Activated naive CD4-positive, alpha-beta T cell treated with Interleukin-2 at 50 U/mL for 16 hours (primary cell): Measurements from ENCODE around the gene LRRC8D.
"Not testable (repeated sequence)": the region's sequence is repeated elsewhere in the genome, so short reads cannot be mapped to it uniquely, and the experiment has no call there.

Experiments
- DNase-seq: peaks from one replicate; pipeline ENCODE4 v3.0.0-alpha.2; 2020

Gene LRRC8D

DNA sequence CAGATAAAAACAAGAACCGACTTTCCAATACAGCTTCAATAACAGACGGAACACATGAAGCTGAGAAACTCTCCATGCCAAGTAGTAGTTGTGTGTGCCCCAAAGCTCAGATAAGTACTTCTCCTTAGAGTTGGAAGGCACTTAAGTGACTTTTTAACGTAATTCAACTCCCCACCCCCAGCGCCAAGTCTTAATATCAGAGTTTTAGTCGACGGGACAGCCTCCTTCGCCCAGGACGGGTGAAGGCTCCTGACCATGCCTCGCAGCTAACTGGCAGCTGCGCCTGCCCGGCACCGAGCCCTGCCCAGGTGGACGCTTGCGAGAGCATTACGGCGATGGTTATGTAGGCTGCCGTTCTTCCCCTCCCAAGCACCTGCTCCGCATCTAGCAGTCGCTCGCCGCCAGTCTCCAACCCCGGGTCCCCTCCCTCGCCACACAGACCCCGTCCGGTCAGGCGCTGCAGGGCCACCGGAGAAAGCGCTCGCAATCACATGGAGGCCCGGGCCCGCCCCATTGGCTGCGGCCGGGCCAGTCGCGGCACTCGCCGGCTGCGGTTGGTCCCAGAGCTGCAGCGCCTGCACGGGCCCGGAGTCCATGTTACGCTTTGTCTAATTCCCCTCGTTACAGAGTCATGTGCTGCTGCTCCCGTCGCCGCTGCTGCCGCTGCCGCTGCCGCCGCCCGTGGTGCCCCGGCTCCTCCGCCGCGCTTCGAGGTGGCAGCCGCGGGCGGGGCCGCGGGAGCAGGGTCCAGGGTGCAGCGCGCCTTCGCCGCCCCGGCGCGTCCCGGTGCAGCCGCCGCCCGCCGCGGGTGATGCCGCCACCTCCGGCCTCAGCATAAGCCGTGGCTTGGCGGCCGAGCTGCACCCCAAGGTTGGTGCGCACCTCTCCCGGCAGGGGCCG lies at the start of gene LRRC8D:
TSS of gene LRRC8D (plus strand) at position 611 of the 900 bp plus-strand sequence. CDS start 112,037 bp downstream, outside the sequence.
- DNase-seq, result peak; percentile 67

DNA sequence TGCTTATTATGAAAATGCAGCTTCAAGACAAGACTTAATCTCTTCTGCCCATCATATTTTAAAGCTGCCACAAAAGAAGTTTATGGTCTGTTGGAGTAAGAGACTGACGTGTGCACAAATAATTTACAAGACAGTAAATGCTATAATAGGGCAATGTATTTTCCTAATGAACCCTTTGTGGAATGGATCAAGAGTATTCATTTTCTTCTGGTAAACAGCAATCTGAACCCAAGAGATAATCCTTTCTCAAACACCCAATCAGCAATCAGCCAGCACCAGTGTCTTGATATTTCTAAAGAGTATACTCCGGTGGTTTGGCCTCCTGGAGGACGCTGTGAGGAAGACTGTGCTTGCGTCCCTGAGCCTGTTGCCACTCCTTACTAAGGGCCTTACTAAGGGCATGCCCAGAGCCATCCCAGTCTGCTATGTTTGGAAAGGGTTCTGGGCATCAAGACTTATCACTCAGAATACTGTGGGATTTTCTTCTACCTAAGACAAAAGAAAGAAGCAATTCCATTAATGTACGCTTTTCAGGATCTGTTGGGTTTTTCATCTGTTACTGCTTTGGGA lies 48.8 kb upstream of the LRRC8D start:
- DNase-seq, result no peak

DNA sequence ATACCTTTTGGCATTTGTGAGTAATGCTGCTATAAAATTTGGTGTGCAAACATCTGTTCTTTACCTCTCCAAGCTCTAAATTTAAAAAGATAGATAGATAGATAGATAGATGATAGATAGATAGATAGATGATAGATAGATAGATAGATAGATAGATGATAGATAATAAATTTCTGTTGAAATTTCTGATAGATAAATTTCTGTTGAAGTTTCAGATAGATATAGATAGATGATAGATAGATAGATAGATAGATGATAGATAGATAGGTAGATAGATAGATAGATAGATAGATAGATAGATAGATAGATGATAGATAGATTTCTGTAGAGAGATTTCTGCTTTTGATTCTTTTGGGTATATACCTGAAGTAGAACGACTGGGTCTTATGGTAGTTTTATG lies 44.7 kb upstream of the LRRC8D start:
- not testable (repeated sequence) for DNase-seq

DNA sequence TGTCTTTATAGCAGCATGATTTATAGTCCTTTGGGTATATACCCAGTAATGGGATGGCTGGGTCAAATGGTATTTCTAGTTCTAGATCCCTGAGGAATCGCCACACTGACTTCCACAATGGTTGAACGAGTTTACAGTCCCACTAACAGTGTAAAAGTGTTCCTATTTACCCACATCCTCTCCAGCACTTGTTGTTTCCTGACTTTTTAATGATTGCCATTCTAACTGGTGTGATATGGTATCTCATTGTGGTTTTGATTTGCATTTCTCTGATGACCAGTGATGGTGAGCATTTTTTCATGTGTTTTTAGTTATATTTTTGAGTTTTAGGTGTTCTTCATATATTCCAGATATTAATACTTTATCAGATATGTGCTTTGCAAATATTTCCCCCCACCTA lies 43.6 kb upstream of the LRRC8D start:
- not testable (repeated sequence) for DNase-seq

DNA sequence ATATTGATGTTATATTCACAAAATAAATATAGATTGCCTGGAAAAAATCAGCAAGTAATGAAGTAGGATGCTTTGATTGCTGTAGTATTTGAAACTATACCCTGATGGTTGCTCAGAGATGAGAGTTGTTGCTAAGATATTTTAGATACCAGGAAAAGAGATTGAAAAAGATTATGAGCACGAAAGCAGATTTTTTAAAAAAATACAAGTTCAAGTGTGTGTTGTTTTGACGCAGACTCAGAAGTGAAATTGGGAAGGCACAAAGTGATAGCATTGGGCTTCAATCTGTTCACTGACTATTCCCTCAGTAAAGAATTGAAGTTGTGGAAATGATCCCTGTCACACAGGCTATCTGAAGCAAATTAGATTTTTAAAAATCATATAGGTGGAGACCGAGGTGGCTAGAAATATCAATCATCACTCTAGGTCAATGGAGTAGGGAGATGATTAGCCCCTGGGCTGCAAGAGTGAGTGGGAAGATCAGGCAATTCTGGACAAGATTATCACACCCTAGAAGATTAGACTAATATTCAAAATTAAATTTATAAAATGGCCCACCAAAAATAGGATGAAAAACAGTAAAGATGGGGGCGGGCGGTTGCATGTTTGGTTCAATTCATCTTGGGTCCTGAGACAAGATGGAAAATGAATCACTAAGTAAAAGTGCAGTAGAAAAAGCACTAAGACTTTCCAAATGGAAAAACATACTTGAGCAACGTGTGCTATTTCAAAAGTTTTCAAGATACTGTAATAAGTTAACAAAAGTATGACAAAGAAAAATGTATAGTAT lies 41.5 kb upstream of the LRRC8D start:
- DNase-seq, result peak; percentile 33

DNA sequence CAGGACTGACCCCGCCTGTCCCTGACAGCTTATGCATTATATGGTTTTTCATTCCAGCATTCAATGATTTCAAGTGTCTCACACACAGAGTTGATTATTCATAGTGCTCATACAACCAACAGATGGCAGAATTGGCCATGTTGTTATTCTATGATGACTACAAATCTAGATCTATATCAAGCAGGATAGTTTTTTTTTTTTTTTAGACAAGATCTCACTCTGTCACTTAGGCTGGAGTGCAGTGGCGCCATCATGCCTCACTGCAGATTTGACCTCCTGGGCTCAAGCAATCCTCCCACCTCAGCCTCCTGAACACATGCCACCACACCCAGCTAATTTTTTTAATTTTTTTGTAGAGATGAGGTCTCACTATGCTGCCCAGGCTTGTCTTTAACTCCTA lies 40.1 kb upstream of the LRRC8D start:
- peak; percentile 21 for DNase-seq

DNA sequence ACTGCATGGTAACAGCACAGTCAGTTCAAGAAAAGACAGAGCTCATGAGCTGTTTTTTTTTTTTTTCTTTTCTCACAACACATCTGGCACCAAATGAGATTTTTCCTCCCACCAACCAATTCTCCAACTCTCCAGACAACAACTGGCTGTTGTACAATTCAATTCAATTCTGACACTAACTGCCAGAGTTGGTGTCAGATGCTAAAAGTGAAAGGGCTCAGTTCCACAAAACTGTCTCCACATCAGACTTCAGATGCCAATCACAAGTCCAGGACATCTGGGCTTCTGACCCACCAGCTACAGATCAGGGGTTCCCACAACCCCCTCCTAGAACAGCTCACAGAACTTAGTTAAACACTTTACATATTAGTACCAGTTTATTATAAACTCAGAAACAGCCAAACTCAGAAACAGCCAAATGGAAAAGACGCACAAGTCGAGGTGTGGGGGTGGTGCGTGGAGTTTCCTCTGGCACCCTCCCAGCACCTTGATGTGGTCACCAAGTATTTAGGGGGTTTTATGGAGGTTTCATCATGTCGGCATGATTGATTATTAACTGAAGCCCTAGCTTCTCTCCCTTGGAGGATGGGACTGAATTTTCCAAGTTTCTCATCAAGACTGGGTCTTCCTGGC lies 39.2 kb upstream of the LRRC8D start:
- peak; percentile 86 for DNase-seq

DNA sequence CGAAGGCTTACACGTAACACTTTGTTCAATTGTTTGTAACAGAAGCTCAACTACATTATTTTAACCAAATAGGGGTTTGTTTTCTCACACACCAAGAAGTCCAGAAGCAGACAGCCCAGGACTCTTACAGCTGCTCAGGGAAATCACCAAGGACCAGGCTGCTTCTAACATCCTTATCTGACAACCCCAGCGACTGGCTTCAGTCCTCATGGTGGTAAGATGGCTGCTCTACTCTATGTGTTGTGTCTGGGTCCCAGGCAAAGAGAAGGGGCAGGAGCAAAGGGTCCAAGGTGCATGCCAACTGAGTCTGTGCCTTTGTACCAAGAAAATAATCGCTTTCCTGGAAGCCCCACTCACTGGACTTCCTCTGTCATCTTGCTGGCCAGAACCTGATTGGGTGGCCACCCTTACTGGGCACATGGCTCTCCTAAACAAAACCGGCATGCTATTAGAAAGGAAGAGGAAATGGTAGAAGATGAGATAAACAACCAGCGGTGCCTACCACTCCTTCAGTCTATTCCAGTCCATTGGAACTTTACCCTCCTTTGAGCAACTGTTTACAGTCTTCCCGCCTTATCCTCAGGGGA lies 34.1 kb upstream of the LRRC8D start:
- no peak for DNase-seq

DNA sequence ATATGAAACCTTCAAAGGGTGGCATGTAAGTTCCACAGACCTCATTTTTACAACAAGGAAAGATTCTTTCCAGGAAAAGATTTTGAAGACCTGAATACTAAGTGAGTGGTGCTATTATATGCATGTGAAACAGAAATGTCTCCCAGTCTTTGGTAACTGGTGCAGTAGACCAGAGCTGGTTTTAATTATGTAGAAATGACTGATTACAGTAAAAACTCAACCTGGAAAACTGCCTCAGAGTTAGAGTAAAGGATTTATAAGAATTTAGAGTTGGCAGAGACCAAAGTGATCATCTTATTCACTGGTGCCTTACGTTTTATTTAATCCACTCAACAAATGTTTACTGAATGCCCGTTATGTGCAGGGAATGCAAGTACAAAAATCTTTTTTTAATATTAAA lies 30.2 kb upstream of the LRRC8D start:
- no peak for DNase-seq

DNA sequence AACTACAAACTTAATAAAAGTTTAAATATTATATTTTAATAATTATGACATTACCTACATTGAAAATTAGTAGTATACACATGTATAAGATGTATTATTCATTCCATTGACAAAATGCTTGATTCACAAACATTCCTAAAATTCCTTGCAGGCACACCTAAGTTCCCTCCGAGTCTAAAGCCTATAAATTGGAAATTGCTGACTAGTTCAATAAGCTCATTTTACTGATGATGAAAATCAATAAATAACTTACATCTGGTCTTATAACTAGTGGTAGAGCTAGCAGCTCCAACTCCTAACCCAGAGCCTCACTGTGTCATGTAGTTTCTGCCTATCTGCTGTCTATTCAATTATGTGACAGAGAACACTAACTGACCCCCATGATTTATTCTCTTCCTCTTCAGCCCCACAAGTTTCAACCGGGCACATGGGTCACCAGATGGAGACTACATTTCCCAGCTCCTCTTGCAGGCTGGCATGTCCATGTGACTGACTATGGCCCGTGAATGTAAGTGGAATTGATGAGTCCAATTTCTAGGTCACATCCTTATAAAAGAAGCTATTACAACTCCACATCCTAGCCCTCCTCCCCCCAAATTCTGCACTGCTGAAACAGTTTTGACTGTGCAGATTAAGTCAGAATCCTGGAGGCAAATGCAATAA lies 29.6 kb upstream of the LRRC8D start:
- no peak for DNase-seq

DNA sequence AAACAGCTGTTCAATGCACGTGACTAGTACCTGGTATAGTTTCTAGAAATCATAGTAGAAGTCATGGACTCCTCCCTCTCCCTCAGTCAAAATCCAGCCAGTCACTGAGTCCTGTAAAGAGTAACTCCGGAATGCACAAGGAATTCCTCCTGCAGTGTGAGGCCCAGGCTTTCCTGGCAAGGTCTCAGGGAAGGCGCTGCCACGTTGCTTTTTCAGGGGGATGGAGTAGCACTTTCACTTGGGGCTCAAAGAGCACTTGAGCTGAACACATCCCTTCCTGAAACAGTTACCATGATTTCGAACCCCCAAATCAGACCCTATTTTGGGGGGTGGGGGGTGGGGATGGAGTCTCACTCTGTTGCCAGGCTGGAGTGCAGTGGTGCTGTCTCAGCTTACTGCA lies 26.4 kb upstream of the LRRC8D start:
- DNase-seq, result no peak

DNA sequence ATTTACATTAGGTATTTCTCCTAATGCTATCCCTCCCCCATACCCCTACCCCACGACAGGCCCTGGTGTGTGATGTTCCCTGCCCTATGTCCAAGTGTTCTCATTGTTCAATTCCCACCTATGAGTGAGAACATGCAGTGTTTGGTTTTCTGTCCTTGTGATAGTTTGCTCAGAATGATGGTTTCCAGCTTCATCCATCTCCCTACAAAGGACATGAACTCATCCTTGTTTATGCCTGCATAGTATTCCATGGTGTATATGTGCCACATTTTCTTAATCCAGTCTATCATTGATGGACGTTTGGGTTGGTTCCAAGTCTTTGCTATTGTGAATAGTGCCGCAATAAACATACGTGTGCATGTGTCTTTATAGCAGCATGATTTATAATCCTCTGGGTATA lies 25.3 kb upstream of the LRRC8D start:
- not testable (repeated sequence) for DNase-seq

DNA sequence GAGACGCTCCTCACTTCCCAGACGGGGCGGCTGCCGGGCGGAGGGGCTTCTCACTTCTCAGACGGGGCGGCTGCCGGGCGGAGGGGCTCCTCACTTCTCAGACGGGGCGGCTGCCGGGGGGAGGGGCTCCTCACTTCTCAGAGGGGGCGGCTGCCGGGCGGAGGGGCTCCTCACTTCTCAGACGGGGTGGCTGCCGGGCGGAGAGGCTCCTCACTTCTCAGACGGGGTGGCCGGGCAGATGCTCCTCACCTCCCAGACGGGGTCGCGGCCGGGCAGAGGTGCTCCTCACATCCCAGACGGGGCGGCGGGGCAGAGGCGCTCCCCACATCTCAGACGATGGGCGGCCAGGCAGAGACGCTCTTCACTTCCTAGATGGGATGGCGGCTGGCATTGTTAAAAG lies 23.0 kb upstream of the LRRC8D start:
- not testable (repeated sequence) for DNase-seq

DNA sequence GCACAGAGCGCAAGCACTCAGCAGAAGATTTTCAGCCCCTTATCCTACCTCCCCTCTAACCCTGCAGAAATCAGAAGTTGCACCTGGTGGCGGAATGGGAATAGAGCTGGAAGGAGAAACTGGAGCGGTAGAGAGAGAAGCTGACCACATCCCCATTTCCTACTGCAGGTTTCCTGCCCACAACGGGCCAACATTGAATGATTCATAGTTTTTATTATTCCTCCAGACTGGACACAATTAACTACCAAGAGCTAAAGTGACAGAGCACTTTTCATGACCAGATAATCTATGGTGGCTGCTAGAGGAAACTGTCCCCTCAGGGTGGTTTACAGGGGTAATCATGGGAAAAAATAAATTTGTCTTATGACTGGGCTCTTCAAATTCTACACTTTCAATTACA lies 21.3 kb upstream of the LRRC8D start:
- DNase-seq, result no peak

DNA sequence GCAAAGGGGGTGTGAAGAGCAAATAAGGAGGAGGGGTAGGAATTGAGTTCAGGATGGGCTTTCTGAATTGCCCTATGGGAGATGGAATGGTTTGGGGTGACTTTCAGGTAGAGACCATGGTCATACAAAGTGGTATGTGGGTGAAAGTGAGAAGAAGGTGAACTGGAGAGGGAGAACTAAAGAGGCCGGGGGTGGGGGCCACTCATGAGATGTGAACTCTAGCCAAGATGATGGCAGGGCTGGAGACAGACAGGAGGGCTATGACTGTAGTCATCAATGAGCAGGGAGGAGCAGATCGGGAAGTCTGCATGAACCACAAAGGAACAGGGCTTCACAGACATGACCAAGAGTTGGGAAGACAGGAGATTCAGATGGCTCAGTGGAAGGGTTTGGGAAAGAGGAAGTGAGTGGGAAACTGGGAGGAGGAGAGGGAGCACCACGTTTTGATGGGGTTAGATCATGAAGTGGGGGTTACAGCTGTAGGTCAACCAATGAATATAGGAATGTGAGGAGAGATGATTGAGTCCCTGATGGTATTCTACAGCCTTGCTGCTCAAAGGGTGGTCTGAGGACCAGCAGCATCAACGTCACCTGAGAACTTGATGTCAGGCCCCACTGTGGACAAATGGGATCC lies 20.7 kb upstream of the LRRC8D start:
- no peak for DNase-seq

DNA sequence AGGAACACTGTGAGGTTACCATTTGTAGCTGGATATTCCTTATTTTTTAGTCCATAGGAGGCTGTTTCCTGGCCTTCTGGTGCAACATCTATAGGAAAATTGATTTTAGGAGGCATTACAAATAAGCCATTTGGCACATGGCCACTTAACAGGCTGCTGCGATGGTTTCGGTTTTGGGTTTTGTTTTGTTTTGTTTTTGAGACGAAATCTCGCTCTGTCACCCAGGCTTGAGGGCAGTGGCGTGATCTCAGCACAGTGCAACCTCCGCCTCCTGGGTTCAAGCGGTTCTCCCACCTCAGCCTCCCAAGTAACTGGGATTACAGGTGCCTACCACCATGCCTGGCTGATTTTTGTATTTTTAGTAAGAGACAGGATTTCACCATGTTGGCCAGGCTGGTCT lies 20.1 kb upstream of the LRRC8D start:
- no peak for DNase-seq

DNA sequence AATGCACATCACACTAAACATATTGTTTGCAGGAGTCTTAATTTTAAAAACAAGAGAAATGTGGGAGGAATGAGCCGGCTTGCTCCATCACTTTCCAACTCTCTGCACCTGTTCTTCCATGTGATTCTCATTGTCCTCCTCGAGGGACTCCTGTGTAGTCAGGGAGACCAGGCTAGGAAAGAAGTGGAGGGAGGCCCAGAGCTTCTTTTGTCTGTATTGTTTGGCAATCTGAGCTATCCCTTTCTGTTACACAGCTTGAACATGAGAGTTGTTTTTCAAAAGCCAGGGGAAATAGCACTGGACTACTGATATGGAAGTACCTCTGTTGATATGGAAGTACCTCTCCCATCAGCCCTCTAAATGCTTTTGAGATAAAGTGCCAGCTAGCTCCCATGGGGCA lies 18.8 kb upstream of the LRRC8D start:
- DNase-seq, result no peak

DNA sequence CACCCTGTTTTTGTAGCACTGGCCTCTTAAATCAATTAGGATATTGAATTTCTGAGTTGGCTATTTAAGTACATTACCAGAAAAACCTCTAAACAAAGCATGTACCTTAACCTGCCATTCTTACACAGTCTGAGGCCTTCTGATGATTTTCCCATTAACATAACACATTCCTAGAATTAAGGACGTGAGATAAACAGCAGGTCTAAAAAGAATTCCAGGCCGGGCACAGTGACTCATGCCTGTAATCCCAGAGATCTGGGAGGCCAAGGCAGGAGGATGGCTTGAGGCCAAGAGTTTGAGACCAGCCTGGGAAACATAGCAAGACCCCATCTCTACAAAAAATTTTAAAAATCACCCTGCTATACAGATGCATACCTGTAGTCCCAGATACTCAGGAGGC lies 18.0 kb upstream of the LRRC8D start:
- DNase-seq, result no peak

DNA sequence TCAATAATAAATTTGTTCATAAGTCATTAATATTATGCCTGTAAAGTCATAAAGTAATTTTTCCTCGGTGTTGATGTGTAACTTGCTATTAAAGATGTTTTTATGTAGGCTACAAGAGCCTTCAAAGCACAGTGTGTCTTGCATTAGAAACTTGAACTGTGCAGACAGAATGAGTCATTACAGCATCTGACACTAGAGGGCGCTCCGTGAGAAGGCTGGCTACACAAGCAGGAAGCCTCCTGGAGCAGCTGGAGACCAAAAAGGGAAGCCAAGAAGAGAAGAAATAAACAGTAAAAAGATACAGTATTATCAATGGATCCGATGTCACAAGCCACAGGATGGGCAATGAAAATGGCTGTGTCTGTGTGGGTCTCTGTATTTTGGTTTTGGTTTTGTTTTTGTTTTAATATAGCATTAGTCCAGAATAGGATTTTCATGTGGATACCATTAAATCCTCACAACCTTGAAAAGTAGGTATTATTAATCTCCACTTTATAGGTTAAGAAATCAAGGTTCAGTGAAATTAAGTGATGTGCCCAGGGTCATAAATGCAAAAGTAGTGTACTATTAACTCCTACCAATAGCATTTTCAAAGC lies 16.1 kb upstream of the LRRC8D start:
- peak; percentile 83 for DNase-seq

DNA sequence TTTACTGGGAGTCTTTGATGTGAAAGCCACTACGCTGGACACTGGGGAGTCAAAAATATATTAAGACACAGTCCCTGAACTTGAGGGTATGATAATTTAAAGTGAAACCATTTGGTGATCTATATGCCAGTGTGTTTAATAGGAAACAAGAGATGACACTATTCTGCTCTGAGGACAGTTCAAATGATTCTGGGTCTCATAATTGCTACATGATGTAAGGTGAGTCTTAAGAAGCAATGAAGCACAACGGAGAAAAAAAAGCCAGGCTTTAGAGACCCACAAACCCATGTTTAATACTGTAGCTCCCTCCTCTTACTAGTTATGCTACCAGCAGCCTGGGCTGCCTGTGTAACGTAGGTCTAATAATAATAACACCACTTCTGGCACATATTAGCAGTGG lies 14.2 kb upstream of the LRRC8D start:
- DNase-seq, result no peak

DNA sequence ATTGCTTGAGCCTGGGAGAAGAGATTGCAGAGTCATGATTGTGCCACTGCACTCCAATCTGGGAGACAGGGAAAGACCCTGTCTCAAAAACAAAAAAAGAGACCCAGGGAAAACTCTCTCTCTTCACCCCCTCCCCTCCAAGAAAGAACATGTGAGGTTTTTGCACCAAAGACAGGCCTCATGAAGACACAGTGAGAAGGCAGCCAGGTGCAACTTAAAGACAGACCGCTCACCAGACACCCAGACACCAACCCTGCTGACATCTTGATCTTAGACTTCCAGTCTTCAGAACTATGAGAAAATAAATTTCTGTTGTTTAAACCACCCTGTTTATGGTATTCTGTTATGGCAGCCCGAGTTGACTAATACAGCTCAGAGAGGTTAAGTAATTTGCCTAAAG lies 13.3 kb upstream of the LRRC8D start:
- no peak for DNase-seq
